Measurements from ENCODE around the gene LARGE2. TPM values are rescaled to one million over a fixed set of nuclear protein-coding genes. Genes with fewer than 3 reads are reported as not detected.
A peak's percentile ranks its signal among the peaks of the same experiment; 100 is the strongest.

Gene LARGE2
- total RNA-seq, 6 experiments from 2014 or later: 0.43 to 3.5 (median 2.4) TPM

DNA sequence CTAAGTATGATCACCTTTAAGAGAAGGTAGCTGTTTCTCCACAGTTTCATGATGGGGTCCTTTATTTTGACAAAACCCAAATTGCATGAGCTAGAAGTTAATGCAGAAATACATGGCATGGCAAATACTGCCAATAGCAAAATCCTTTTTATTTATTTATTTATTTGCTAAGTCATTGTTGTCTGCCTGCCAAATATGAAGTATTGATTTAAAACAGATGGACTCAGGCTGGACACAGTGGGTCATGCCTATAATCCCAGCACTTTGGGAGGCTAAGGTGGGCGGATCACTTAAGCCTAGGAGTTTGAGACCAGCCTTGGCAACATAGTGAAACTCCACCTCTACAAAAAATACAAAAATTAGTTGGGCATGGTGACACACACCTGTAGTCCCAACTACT, 52.4 kb downstream of the LARGE2 start:
- 71% methylated on average over 1 of the region's 1 CpG for WGBS (ENCODE audit: insufficient coverage, low coverage, low lambda C conversion rate, missing lambda C conversion rate)
- DNase-seq: no peak
- Histone ChIP-seq H3K4me3 (no peak overlapping the region), H3K4me1 (peaks cover 0 to 7% (median 3%) of the 10 kb centered on the region in 4 donors), H3K27me3 (no peaks in the 10 kb centered on the region), H3K36me3 (peaks cover 0 to 5% (median under 1%) of the 10 kb centered on the region in 4 donors), H3K27ac (no peak overlapping the region), H3K9me3 (no peaks in the 10 kb centered on the region)
- intact Hi-C loops (cut with DNase I): no loop called here
- peak in 2 of 4 donors; percentile 21 to 42 for ATAC-seq
- TF ChIP-seq POLR2A (IDR thresholded peaks at IDR 0.05): no peak
- TF ChIP-seq, protein P1, sequence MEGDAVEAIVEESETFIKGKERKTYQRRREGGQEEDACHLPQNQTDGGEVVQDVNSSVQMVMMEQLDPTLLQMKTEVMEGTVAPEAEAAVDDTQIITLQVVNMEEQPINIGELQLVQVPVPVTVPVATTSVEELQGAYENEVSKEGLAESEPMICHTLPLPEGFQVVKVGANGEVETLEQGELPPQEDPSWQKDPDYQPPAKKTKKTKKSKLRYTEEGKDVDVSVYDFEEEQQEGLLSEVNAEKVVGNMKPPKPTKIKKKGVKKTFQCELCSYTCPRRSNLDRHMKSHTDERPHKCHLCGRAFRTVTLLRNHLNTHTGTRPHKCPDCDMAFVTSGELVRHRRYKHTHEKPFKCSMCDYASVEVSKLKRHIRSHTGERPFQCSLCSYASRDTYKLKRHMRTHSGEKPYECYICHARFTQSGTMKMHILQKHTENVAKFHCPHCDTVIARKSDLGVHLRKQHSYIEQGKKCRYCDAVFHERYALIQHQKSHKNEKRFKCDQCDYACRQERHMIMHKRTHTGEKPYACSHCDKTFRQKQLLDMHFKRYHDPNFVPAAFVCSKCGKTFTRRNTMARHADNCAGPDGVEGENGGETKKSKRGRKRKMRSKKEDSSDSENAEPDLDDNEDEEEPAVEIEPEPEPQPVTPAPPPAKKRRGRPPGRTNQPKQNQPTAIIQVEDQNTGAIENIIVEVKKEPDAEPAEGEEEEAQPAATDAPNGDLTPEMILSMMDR (IDR thresholded peaks at IDR 0.05): no peak

Other genes with a start within 250 kb of the LARGE2 start
- 100 to 1,000 TPM in 3 of 6 experiments, 10 to 100 TPM in 3; 11.6 to 134 (median 83.9) TPM for gene SLC35C1, start 117.5 kb upstream of the LARGE2 start, total RNA-seq
- 100 to 1,000 TPM in 1 of 6 experiments, 10 to 100 TPM in 5; 19.6 to 104 (median 31.5) TPM for gene CRY2, start 75.2 kb upstream of the LARGE2 start, total RNA-seq
- gene MAPK8IP1, start 37.0 kb upstream of the LARGE2 start, total RNA-seq: 1 to 10 TPM; 1.7 to 6.2 (median 2.6) TPM
- gene FREY1, start 15.4 kb upstream of the LARGE2 start, total RNA-seq: under 1 TPM in 3 of 6 experiments, not detected in 3; 0.40 to 0.90 (median 0.42) TPM
- 10 to 100 TPM; 17.9 to 36.7 (median 32.4) TPM for gene PEX16, start 4.8 kb upstream of the LARGE2 start, total RNA-seq
- gene PHF21A, start 198.8 kb downstream of the LARGE2 start, total RNA-seq: 10 to 100 TPM in 5 of 6 experiments, 1 to 10 TPM in 1; 9.2 to 17.1 (median 10.4) TPM

Data from right lobe of liver (tissue), 6 donors.